SJSA1 (cell line): ENCODE data around the gene RELCH. TPM values are rescaled to one million over a fixed set of nuclear protein-coding genes. Genes with fewer than 3 reads are reported as not detected.
A peak's percentile ranks its signal among the peaks of the same experiment; 100 is the strongest.

Experiments
- DNase-seq, 2 experiments: peaks; one replicate each; pipeline ENCODE4 v3.0.0-alpha.2; 2015 to 2020; ENCODE audit warnings: low spot score in 2 of 2, low read depth in 1 of 2
- H3K27ac ChIP-seq: fragments of 250-450 bp; sonication (Bioruptor Pico); 2 replicates; pipeline ENCODE4 v1.5.1; 2020; ENCODE audit warnings: mild to moderate bottlenecking, moderate library complexity
- H3K27me3 ChIP-seq: fragments of 250-450 bp; sonication (Bioruptor Pico); replicated peaks from 2 replicates; pipeline ENCODE4 v1.5.1; 2020; ENCODE audit warnings: mild to moderate bottlenecking, moderate library complexity
- H3K36me3 ChIP-seq: fragments of 250-450 bp; sonication (Bioruptor Pico); 2 replicates; pipeline ENCODE4 v1.5.1; 2020; ENCODE audit warnings: mild to moderate bottlenecking
- H3K4me1 ChIP-seq: fragments of 250-450 bp; sonication (Bioruptor Pico); replicated peaks from 2 replicates; pipeline ENCODE4 v1.6.1; 2021; ENCODE audit warnings: mild to moderate bottlenecking
- H3K4me3 ChIP-seq: fragments of 250-450 bp; sonication (Bioruptor Pico); 2 replicates; pipeline ENCODE4 v1.5.1; 2020; ENCODE audit warnings: mild to moderate bottlenecking
- H3K9me3 ChIP-seq: fragments of 250-450 bp; sonication (Bioruptor Pico); replicated peaks from 2 replicates; pipeline ENCODE4 v1.5.1; 2020; ENCODE audit warnings: mild to moderate bottlenecking
- total RNA-seq: library from RNA; depleted of rRNA; stranded (reverse); fragments of >200 nt; shearing (Covaris generic); gene quantifications from 2 replicates; pipeline ENCODE4 v1.2.3, GENCODE V29; 2014

RELCH gene
- total RNA-seq, 1 experiment from 2014 or later: 19.4 TPM

GRCh38 chr18:62289047-62289446 is 102.0 kb downstream of the RELCH start:
- Histone ChIP-seq H3K27ac (no peak overlapping the region), H3K27me3 (no peaks in the 10 kb centered on the region), H3K4me3 (no peak overlapping the region), H3K9me3 (no peaks in the 10 kb centered on the region), H3K4me1 (no peaks in the 10 kb centered on the region), H3K36me3 (peaks cover 5% of the 10 kb centered on the region)
- DNase-seq: no peak

- Histone ChIP-seq H3K4me1 (no peaks in the 10 kb centered on the region), H3K9me3 (no peaks in the 10 kb centered on the region), H3K27me3 (no peaks in the 10 kb centered on the region), H3K36me3 (no peaks in the 10 kb centered on the region; the same call in 1 of the 2 replicates), H3K27ac (no peak overlapping the region), H3K4me3 (no peak overlapping the region)
- no peak for DNase-seq
Observed at GRCh38 chr18:62294073-62294472, 107.0 kb downstream of the RELCH start.

- peaks cover 11% of the 10 kb centered on the region for H3K36me3 ChIP-seq
Observed at GRCh38 chr18:62300359-62300963, 113.4 kb downstream of the RELCH start.

GRCh38 chr18:62301322-62301721 is 114.3 kb downstream of the RELCH start:
- Histone ChIP-seq H3K9me3 (no peaks in the 10 kb centered on the region), H3K4me1 (no peaks in the 10 kb centered on the region), H3K27me3 (no peaks in the 10 kb centered on the region), H3K4me3 (no peak overlapping the region), H3K36me3 (peaks cover 11% of the 10 kb centered on the region), H3K27ac (no peak overlapping the region)
- no peak for DNase-seq

More at GRCh38 chr18:62300359-62300963, 113.4 kb downstream of the RELCH start:
- Histone ChIP-seq H3K9me3 (no peaks in the 10 kb centered on the region), H3K4me1 (no peaks in the 10 kb centered on the region), H3K27ac (no peak overlapping the region), H3K27me3 (no peaks in the 10 kb centered on the region), H3K4me3 (no peak overlapping the region)
- DNase-seq: no peak

- H3K9me3 ChIP-seq: no peaks in the 10 kb centered on the region
- DNase-seq: no peak
- H3K27ac ChIP-seq: no peak overlapping the region
- H3K4me3 ChIP-seq: no peak overlapping the region
- peaks cover 7% of the 10 kb centered on the region; the same call in 1 of the 2 replicates for H3K27me3 ChIP-seq
- H3K36me3 ChIP-seq: no peaks in the 10 kb centered on the region
- no peaks in the 10 kb centered on the region for H3K4me1 ChIP-seq
Observed at GRCh38 chr18:62312851-62313250, 125.8 kb downstream of the RELCH start.

- Histone ChIP-seq H3K27ac (no peak overlapping the region), H3K4me3 (no peak overlapping the region), H3K9me3 (no peaks in the 10 kb centered on the region), H3K27me3 (peaks cover 18% of the 10 kb centered on the region), H3K36me3 (no peaks in the 10 kb centered on the region), H3K4me1 (no peaks in the 10 kb centered on the region)
- no peak for DNase-seq
Observed at GRCh38 chr18:62318228-62319180, 131.4 kb downstream of the RELCH start.

- H3K36me3 ChIP-seq: no peaks in the 10 kb centered on the region
- no peak overlapping the region for H3K27ac ChIP-seq
- peaks cover 41% of the 10 kb centered on the region for H3K27me3 ChIP-seq
- peaks cover 10% of the 10 kb centered on the region for H3K4me1 ChIP-seq
- no peak overlapping the region for H3K4me3 ChIP-seq
- H3K9me3 ChIP-seq: no peaks in the 10 kb centered on the region; the same call in 1 of the 2 replicates
- no peak for DNase-seq
Observed at GRCh38 chr18:62321201-62321600, 134.1 kb downstream of the RELCH start.

GRCh38 chr18:62323483-62324180 is 136.6 kb downstream of the RELCH start:
- no peak for DNase-seq
- H3K4me1 ChIP-seq: peaks cover 10% of the 10 kb centered on the region
- H3K36me3 ChIP-seq: no peaks in the 10 kb centered on the region
- no peak overlapping the region for H3K4me3 ChIP-seq
- H3K9me3 ChIP-seq: peaks cover 4% of the 10 kb centered on the region; the same call in 1 of the 2 replicates
- H3K27ac ChIP-seq: no peak overlapping the region
- peaks cover 62% of the 10 kb centered on the region for H3K27me3 ChIP-seq

GRCh38 chr18:62324181-62324828 is 137.2 kb downstream of the RELCH start:
- Histone ChIP-seq H3K36me3 (no peaks in the 10 kb centered on the region), H3K27me3 (peaks cover 69% of the 10 kb centered on the region), H3K4me1 (peaks cover 10% of the 10 kb centered on the region), H3K27ac (no peak overlapping the region), H3K4me3 (no peak overlapping the region), H3K9me3 (peaks cover 4% of the 10 kb centered on the region; the same call in 1 of the 2 replicates)
- no peak for DNase-seq

GRCh38 chr18:62324917-62325805 is 138.1 kb downstream of the RELCH start, which contains the start of gene TNFRSF11A:
Gene TNFRSF11A (plus strand): TSS chr18:62325310. CDS start chr18:62325353, 43 bp downstream.
- Histone ChIP-seq H3K27ac (no peak within 1 kb of the TSS), H3K27me3 (peaks cover 69% of the 10 kb centered on the region), H3K4me3 (peak within 1 kb of the TSS; percentile 23), H3K9me3 (peaks cover 4% of the 10 kb centered on the region; the same call in 1 of the 2 replicates), H3K4me1 (peaks cover 10% of the 10 kb centered on the region), H3K36me3 (no peaks in the 10 kb centered on the region)
- DNase-seq: peak in 1 of 2 experiments; percentile 11

GRCh38 chr18:62325806-62326645 is 139.0 kb downstream of the RELCH start:
- Histone ChIP-seq H3K9me3 (peaks cover 4% of the 10 kb centered on the region; the same call in 1 of the 2 replicates), H3K4me3 (peak overlapping the region; percentile 23), H3K36me3 (no peaks in the 10 kb centered on the region), H3K27me3 (peaks cover 69% of the 10 kb centered on the region), H3K4me1 (peaks cover 10% of the 10 kb centered on the region), H3K27ac (no peak overlapping the region)
- peak in 1 of 2 experiments; percentile 23 for DNase-seq
